Suprapubic skin (tissue), 3 donors: ENCODE measurements around the gene TTLL7.

Experiments
- POLR2AphosphoS5 ChIP-seq, 3 donors: sonication (generic); formaldehyde crosslinking; IDR thresholded peaks; one replicate each; pipeline ENCODE4 v1.6.1; 2017; ENCODE audit warnings: antibody characterized with exemption in 3 of 3
- TF ChIP-seq, protein P1 (sequence below), 2 donors: fragments of 200-600 bp in 1 of 2; fragments of 450-650 bp in 1 of 2; sonication (generic) in 1 of 2; IDR thresholded peaks; one replicate each; pipeline ENCODE4 v1.5.1; 2016 to 2019; ENCODE audit warnings: antibody characterized with exemption in 2 of 2, mild to moderate bottlenecking in 1 of 2, moderate library complexity in 1 of 2

DNA sequence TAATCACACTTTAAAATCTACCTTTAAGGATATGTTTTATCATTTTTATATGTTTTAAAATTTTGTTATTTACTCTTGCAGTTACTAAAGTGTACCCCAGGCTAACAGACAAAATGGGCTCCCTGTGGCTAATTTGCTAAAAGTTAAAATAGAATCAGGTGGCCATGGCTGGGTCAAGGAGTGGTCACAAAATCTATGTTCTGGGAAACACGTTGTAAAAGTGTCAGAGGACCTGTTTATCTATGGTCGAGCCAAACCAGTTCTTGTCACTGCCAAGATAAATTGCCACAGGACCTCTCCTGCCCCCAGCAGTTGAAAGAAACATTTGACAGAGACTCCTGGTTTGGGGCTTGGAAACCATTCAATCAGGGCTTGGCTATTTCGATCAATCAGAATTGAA lies 21.2 kb upstream of the TTLL7 start:
- TF ChIP-seq, protein P1, sequence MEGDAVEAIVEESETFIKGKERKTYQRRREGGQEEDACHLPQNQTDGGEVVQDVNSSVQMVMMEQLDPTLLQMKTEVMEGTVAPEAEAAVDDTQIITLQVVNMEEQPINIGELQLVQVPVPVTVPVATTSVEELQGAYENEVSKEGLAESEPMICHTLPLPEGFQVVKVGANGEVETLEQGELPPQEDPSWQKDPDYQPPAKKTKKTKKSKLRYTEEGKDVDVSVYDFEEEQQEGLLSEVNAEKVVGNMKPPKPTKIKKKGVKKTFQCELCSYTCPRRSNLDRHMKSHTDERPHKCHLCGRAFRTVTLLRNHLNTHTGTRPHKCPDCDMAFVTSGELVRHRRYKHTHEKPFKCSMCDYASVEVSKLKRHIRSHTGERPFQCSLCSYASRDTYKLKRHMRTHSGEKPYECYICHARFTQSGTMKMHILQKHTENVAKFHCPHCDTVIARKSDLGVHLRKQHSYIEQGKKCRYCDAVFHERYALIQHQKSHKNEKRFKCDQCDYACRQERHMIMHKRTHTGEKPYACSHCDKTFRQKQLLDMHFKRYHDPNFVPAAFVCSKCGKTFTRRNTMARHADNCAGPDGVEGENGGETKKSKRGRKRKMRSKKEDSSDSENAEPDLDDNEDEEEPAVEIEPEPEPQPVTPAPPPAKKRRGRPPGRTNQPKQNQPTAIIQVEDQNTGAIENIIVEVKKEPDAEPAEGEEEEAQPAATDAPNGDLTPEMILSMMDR (IDR thresholded peaks at IDR 0.05): no peak
- no peak for TF ChIP-seq POLR2AphosphoS5 (IDR thresholded peaks at IDR 0.05)
